ENCODE results near the gene EFS.
"Not testable (repeated sequence)": the region's sequence is repeated elsewhere in the genome, so short reads cannot be mapped to it uniquely, and the experiment has no call there.

EFS gene

DNA sequence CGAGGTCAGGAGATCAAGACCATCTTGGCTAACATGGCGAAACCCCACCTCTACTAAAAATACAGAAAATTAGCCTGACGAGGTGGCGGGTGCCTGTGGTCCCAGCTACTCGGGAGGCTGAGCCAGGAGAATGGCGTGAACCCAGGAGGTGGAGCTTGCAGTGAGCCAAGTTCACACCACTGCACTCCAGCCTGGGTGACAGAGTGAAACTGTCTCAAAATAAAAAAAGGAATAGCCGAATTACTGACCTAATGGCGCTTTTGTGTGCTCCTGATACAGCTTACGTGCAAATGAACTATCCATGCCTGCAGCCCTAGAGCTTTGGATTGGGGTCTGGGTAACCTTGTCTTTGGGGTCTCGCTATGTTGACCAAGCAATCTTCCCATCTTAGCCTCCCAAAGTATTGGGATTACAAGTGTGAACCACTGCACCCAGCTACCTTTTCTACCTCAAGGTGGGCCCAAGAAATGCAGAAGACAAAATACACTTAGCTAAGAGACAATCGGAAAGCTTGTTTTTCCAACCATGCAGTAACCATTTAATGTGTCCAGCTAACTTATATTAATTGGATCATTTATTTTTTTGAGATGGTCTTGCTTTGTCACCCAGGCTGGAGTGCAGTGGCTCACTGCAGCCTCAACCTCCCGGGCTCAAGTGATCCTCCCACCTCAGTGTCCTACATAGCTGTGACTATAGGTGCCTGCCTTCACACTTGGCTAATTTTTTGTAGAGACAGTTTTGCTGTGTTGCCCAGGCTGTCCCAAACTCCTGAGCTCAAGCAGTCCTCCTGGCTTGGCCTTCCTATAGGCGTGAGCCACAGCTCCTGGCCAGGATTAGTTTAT, 38.3 kb downstream of the EFS start:
- DNase-seq (ENCODE audit: low read depth) = no peak

DNA sequence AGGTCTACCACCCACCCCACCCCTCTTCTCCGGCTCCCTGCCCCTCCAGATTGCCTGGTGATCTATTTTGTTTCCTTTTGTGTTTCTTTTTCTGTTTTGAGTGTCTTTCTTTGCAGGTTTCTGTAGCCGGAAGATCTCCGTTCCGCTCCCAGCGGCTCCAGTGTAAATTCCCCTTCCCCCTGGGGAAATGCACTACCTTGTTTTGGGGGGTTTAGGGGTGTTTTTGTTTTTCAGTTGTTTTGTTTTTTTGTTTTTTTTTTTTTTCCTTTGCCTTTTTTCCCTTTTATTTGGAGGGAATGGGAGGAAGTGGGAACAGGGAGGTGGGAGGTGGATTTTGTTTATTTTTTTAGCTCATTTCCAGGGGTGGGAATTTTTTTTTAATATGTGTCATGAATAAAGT, 39.2 kb downstream of the EFS start:
- DNase-seq (ENCODE audit: low read depth) = not testable (repeated sequence)

DNA sequence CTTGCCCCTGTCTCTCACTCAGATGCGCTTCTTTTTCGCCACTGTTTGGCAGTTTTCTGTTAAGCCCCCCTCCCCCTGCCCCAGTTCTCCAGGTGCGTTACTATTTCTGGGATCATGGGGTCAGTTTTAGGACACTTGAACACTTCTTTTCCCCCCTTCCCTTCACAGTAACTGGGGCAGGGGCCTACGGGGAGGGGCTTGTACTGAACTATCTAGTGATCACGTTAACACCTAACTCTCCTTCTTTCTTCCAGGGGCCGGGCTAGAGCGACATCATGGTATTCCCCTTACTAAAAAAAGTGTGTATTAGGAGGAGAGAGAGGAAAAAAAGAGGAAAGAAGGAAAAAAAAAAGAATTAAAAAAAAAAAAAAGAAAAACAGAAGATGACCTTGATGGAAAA, 40.0 kb downstream of the EFS start:
- DNase-seq (ENCODE audit: low read depth) = no peak

DNA sequence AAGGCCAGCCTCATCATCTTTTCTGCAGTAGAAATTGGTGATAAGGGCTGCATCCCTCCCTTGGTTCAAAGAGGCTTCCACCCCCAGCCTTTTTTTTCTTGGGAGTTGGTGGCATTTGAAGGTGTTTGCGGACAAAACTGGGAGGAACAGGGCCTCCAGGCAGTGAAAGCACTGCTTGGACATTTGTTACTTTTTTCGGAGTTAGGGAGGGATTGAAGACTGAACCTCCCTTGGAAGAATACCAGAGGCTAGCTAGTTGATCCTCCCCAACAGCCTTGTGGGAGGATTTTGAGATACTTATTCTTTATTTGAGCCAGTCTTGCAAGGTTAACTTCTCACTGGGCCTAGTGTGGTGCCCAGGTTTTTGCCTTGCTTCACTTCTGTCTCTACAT, 40.5 kb downstream of the EFS start:
- no peak for DNase-seq (ENCODE audit: low read depth)

DNA sequence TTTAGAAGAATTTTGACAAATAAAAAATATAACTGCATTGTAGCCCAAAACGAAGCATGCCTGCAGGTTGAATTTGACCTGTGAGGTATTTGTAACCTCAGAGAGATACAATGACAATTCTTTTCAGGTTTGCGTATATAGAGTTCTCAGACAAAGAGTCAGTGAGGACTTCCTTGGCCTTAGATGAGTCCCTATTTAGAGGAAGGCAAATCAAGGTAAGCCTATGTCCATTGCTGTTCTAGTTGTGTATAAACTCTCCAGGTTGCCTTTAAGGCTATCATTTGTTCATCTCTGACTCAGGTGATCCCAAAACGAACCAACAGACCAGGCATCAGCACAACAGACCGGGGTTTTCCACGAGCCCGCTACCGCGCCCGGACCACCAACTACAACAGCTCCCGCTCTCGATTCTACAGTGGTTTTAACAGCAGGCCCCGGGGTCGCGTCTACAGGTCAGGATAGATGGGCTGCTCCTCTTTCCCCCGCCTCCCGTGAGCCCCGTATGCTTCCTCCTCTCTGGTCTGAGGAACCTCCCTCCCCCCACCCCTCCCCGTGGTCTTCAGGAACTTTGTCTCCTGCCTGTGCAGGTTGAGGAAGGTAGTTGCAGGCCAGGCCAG, 41.0 kb downstream of the EFS start:
- DNase-seq (ENCODE audit: low read depth) = no peak

DNA sequence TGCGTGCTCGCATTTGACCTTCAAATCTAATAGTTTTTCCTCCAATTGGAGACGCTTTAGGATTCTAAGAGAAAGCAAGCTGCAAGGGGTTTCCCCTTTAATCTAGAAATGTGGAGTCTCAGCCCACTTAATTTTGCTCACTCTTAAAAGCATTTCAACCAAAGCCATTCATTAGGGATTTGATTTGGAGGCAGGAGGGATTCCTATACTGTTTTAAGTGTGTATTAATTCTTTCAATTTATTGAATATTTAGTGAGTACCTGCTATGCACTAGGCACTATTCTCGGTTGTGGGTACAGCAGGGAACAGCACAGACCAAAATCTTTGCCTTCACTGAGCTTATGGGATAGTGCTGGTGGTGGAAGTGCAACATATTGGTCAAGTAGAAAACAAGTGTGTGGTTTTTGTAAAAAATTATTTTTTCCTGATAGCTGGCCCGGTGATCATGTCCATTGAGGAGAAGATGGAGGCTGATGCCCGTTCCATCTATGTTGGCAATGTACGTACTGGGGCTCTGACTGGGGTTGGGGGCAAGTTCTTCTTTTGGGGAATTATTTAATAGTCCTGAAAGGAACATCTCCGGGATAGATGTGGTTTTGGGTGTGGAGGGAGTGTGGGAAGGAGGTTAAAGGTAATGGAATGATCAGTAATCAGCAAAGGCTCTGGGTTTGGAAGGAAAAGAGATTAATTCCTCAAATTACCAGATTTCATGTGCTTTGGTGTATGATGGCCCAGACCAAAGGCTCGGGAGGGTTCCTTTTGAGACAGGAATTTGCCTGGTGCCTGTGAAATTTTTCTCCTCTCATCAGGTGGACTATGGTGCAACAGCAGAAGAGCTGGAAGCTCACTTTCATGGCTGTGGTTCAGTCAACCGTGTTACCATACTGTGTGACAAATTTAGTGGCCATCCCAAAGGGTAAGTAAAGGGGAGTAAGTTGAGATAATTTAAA, 42.1 kb downstream of the EFS start:
- no peak for DNase-seq (ENCODE audit: low read depth)

DNA sequence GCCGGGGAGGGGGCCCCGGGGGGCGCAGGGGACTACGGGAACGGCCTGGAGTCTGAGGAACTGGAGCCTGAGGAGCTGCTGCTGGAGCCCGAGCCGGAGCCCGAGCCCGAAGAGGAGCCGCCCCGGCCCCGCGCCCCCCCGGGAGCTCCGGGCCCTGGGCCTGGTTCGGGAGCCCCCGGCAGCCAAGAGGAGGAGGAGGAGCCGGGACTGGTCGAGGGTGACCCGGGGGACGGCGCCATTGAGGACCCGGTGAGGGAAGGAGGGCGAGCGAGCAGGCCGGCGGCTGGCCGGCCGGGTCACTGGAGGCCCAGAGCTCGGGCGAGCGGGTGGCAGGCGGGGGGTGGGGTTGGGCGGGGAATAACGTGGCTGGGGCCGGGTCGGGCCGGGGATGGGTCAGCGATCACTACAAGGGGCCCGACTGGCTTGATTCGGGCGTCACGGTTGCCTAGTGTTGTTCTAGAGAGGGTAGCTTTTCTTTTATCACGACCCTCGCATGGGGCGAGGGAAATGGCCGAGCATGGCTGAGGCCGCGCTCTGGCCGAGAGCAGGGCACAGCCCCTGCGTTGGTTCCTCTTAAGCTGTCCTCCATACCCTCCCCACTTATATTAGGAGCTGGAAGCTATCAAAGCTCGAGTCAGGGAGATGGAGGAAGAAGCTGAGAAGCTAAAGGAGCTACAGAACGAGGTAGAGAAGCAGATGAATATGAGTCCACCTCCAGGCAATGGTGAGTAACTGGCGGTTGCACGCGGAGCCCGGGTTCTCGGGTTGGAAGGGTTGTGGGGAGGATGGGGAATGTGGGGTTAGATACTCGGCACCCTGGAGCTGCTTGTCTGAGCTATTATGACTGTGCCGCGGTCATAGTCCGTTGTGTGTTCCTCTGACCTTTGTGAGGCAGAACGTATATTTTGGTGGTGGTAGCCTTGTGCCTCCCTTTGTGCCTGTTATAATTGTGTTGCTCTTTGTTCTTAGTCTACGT, 43.1 kb downstream of the EFS start:
- DNase-seq (ENCODE audit: low read depth) = peak; percentile 20

DNA sequence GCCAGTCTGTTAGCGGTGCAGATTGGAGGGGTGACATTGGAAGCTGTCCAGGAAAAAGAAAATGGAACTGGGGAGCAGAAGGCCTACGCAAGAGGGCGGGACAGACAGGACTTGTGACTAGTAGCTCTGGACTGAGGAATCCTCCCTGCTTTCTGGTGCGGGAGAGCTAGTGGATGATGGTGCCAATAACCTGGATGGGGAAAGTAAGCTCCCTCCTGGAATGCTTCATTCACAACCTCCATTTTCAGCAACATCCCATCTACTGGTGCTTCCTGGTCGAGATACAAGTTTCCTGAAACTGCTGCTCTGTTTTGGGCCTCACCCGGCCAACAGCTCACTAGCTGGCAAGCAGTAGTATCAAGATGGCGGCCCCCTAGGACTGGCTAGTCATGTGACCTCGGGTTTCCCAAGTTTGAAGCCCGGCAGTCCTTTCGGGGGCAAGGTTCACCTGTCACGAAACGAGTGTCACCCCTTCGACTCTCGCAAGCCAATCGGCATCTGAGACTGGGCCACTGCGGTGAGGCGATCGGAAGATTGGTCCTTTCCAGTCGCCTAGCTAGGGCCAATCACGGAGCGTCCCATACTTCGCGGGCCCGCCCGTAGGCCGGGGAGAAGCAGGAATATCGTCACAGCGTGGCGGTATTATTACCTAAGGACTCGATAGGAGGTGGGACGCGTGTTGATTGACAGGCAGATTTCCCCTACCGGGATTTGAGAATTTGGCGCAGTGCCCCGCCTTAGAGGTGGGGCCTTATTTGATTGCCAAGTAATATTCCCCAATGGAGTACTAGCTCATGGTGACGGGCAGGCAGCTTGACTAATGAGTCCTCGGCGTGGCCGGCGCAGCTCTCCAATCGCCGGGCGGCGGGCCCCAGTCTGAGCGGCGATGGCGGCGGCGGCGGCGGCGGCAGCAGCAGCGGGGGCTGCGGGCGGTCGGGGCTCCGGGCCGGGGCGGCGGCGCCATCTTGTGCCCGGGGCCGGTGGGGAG, 44.1 kb downstream of the EFS start, which contains the start of gene PABPN1:
TSS of gene PABPN1 (plus strand) at position 874 of the 988 bp plus-strand sequence. CDS start at position 887, 13 bp downstream.
- peak; percentile 93 for DNase-seq (ENCODE audit: low read depth)

DNA sequence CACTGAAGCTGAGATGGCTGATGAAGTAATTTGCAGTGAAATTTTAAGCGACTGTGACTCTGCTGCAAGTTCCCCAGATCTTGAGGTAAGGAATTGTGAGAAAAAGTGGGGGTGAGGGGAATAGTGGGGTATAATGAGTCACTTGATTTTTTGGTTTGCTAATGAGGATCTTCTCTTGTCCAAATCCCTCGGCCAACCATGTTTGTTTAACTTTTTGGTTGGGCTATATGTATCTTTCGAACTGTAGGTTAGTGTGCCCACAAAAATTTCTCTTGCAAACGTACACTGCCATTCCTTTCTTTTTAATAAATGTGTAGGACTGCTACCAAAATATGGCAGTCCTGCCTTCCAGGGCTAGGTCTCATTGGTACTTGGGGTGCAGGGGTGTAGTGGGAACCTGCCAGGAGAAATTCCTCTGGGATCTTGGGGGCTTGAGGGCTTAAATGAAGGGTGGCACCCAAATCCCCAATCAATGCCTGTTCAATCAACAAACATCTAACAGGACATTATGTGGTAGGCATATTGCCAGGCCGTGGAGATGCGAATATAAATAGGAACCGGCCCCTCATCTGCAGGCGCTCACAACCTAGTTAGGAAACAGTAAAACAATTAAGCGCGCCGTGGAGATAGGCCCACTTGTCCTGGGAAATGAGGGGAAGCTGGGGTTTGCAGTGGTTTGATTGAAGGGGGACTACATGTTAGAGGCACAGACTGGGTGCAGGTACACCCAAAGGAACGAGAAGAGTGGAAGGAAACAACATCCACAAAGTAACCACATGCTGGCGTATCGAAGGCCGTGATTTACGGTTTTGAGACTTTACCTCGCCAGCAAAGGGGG, 45.0 kb downstream of the EFS start:
- no peak for DNase-seq (ENCODE audit: low read depth)

DNA sequence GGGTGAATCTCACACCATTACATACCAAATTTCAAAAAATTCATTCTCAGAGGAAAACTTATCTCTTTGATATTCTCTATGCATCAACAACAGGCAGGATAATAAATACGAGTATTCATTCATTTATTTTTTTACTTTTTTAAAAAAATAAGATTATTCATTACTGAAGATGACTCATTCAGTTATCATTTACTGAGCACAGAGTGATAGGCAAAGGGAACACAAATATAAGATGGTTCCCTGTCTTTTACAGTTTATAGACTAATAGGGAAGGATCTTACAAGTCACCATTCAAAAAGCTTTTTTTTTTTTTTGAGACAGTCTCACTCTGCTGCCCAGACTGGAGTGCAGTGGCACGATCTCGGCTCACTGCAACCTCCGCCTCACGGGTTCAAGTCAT, 48.7 kb downstream of the EFS start:
- DNase-seq (ENCODE audit: low read depth) = no peak

DNA sequence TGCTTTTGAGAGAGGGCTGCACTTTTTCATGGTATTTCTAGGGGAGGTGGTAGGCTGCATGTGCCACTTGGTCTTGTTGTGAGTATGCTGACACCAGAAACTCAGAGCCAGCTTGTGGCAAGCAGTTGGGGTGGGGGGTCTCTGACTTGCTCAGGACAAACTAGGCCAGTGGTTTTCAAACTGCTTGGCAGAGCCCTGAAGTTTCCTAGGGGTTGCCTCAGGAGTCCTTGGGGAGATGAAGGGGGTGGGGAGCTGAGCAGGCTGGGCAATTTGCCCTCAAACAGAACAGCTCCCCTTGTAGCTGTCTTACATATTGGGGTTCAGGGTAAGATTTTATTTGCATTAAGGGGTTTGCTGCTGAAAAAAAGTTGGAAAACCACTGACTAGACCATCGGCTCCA, 54.4 kb downstream of the EFS start:
- DNase-seq (ENCODE audit: low read depth) = no peak

DNA sequence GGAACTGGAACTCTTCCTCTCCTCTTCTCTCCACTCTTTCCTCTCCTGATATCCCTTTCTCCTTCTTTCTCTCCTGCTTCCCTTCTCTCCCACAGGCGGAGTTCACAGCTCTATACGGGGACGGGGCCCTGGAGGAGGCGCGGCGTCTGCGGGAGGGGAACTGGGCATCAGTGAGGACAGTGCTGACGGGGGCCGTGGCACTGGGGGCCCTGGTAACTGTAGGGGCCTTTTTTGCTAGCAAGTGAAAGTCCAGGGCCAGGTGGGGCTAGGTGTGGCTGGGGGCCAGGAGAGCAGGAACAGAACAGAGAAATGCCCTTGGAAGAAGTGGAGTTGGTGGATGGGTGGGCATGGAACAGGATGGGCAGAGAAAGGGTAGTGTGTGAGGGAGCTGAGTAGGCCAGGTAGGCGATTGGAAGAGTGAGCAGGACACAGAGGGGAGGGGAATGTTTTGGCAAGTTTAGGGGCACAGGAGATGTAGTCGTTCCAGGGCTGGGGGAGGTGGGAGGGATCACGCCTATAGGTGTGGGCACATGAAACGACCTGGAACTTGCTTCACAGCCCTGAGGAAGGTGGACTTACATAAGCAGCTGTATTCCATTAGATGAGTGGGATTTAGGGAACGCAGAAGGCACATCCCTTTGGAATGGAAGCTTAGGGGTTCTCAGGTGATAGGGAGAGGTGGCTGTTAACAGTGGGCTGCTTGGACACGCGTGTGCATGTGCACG, 56.1 kb downstream of the EFS start:
- DNase-seq (ENCODE audit: low read depth) = no peak

DNA sequence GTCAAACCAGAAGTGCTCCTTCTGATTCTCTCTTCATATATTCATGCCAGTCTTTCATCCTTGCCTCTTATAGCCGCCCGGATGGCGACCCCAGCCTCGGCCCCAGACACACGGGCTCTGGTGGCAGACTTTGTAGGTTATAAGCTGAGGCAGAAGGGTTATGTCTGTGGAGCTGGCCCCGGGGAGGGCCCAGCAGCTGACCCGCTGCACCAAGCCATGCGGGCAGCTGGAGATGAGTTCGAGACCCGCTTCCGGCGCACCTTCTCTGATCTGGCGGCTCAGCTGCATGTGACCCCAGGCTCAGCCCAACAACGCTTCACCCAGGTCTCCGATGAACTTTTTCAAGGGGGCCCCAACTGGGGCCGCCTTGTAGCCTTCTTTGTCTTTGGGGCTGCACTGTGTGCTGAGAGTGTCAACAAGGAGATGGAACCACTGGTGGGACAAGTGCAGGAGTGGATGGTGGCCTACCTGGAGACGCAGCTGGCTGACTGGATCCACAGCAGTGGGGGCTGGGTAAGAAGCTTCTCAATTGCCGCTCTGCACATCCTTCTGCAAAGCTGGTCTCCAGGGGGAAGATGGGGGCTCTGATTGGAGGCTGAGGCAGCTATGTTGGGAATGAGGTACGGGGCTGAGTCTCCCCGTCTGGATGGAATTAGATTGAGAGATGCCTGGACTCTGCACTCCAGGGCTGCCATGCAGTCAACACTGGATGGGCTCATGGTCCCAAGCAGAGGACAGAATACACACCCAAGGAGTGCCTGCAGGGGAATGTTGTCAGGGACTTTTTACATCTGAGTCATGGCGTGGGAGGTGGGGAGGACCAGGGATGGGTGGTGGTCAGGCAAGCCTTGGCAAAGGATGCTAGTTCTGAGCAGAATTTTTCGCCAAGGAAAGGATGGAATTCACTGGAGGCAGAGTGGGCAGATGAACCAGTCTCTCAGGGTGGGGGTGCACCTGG, 57.0 kb downstream of the EFS start:
- no peak for DNase-seq (ENCODE audit: low read depth)

DNA sequence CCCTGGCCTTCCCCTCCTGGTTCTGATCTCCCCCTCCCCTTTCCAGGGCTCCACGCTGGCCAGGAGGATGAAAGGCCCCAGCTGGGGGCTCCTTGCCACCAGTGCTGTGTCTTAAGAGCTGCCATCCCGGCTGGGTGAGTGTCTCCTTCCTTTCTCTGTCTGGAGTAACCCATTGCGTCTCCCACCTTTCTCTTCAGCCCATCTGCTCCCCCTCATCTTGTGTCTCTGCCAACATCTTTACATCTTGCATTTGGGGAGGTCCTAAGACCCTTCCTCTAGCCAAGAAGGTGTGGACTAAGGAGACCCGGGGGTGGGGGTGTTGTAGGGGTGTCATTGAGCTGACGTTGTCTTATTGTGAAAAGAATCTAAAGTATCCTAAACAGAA, 57.8 kb downstream of the EFS start:
- DNase-seq (ENCODE audit: low read depth) = no peak

DNA sequence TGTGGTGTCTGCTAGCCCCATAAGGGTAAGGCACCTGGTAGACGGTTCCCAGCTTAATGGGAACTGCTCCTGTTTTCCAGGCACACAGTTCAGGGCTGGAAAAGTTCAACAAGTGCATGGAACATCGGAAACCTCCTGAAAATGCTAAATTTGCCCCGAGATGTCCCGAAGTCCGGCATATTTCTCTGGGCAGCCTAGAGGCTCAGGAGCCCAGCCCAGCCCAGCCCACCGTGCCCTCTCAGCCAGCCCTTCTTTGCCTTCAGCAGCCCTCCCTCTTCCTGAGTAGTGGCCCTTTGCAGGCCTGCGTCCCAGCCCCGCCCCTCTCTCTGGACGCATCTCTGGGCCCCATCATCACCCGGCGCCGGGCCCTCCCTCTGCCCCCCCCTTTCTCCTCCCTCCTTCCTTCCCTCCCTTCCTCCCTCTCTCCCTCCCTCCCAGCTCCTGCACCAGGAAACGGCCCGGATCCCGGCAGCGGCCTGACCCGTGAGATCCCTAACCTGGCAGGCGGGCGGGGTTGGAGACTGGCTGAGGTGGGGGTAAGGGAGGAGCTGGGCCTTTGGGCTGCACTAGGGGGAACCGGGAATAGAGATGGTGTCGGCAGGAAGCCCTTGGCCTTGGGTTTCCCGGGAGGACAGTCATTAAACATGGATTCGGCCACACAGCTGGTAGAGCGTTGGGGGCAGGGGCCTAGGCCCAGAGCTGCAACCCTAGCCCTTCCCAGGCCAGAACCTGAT, 58.4 kb downstream of the EFS start, which contains the start of gene BCL2L2:
TSS of gene BCL2L2 (plus strand) at position 422 of the 734 bp plus-strand sequence. CDS start 935 bp downstream, outside the sequence.
- DNase-seq (ENCODE audit: low read depth) = no peak

Measured in activated T-helper 1 cell treated with Interleukin-2 at 50 U/mL for 16 hours (primary cell).